Astrocyte (in vitro differentiated cells and primary cell): Measurements from ENCODE around the gene POLR2H.

Experiments used
- CTCF ChIP-seq: IDR thresholded peaks from 2 replicates; pipeline ENCODE4 v1.5.1; 2011; ENCODE audit warnings: low read depth, mild to moderate bottlenecking, inconsistent platforms, low read length, moderate library complexity; ENCODE audit not compliant: insufficient read depth
- EZH2 ChIP-seq: IDR thresholded peaks from 2 replicates; pipeline ENCODE4 v1.6.1; 2012; ENCODE audit warnings: mild to moderate bottlenecking, low read length, inconsistent platforms; ENCODE audit not compliant: insufficient read depth

- TF ChIP-seq CTCF (no peak), EZH2 (no peak)
These were observed 46.0 kb upstream of the POLR2H start for GRCh38 chr3:184315543-184315867.
